HepG2 (cell line): Measurements from ENCODE around the gene CNTFR. TPM values are rescaled to one million over a fixed set of nuclear protein-coding genes. Genes with fewer than 3 reads are reported as not detected.

Source experiments
- AFF4 ChIP-seq: sonication (generic); formaldehyde crosslinking; IDR thresholded peaks from 2 replicates; pipeline ENCODE4 v1.4.0; 2020; ENCODE audit warnings: missing genetic modification reagents
- CCAR2 ChIP-seq: fragments of 200-400 bp; formaldehyde crosslinking; optimal IDR thresholded peaks from 2 replicates; pipeline ENCODE3; 2018; ENCODE audit warnings: low read depth, mild to moderate bottlenecking, low read length, moderate library complexity
- DNMT1 ChIP-seq: sonication (generic); formaldehyde crosslinking; IDR thresholded peaks from 2 replicates; pipeline ENCODE4 v1.5.1; 2020; ENCODE audit warnings: mild to moderate bottlenecking, missing genetic modification reagents
- FOXA3 ChIP-seq: IDR thresholded peaks from 2 replicates; pipeline ENCODE4 v1.6.1; 2016; ENCODE audit warnings: missing genetic modification reagents, missing compliant biosample characterization
- FOXO4 ChIP-seq: sonication (generic); formaldehyde crosslinking; conservative IDR thresholded peaks from 2 replicates; pipeline ENCODE4 v1.8.1; 2023; ENCODE audit warnings: missing genetic modification reagents
- HNRNPUL1 ChIP-seq: fragments of 200-400 bp; formaldehyde crosslinking; IDR thresholded peaks from 2 replicates; pipeline ENCODE4 v1.6.1; 2017; ENCODE audit warnings: low read depth, mild to moderate bottlenecking, low read length, moderate library complexity
- PHF21A ChIP-seq: sonication (generic); formaldehyde crosslinking; IDR thresholded peaks from 2 replicates; pipeline ENCODE4 v1.5.0; 2020; ENCODE audit warnings: mild to moderate bottlenecking, missing genetic modification reagents
- RBFOX2 ChIP-seq: fragments of 200-400 bp; formaldehyde crosslinking; IDR thresholded peaks from 2 replicates; pipeline ENCODE4 v1.6.1; 2017; ENCODE audit warnings: low read depth, mild to moderate bottlenecking, low read length
- RELA ChIP-seq: sonication (generic); formaldehyde crosslinking; IDR thresholded peaks from 2 replicates; pipeline ENCODE4 v1.4.0; 2020; ENCODE audit warnings: missing genetic modification reagents
- TCF7 ChIP-seq: sonication (generic); IDR thresholded peaks from 2 replicates; pipeline ENCODE4 v1.6.1; 2016; ENCODE audit warnings: antibody characterized with exemption, low read depth
- ZBTB42 ChIP-seq: sonication (generic); formaldehyde crosslinking; IDR thresholded peaks from 2 replicates; pipeline ENCODE4 v1.5.0; 2020; ENCODE audit warnings: mild to moderate bottlenecking, missing genetic modification reagents
- ZFP91 ChIP-seq: sonication (generic); formaldehyde crosslinking; IDR thresholded peaks from 2 replicates; pipeline ENCODE4 v1.9.0; 2022; ENCODE audit warnings: missing genetic modification reagents, mild to moderate bottlenecking, borderline replicate concordance
- ZNF234 ChIP-seq: sonication (generic); formaldehyde crosslinking; conservative IDR thresholded peaks from 2 replicates; pipeline ENCODE4 v1.5.1; 2020; ENCODE audit warnings: mild to moderate bottlenecking, missing genetic modification reagents
- ZNF280D ChIP-seq: sonication (generic); formaldehyde crosslinking; IDR thresholded peaks from 2 replicates; pipeline ENCODE4 v1.5.1; 2020; ENCODE audit warnings: mild to moderate bottlenecking, missing genetic modification reagents
- ZNF451 ChIP-seq: sonication (generic); formaldehyde crosslinking; IDR thresholded peaks from 2 replicates; pipeline ENCODE4 v1.5.0; 2020; ENCODE audit warnings: mild to moderate bottlenecking, missing genetic modification reagents
- ZNF503 ChIP-seq: sonication (generic); formaldehyde crosslinking; IDR thresholded peaks from 2 replicates; pipeline ENCODE4 v1.4.0; 2020; ENCODE audit warnings: missing genetic modification reagents
- ZNF878 ChIP-seq: sonication (generic); formaldehyde crosslinking; IDR thresholded peaks from 2 replicates; pipeline ENCODE4 v1.8.1; 2023; ENCODE audit warnings: mild to moderate bottlenecking, missing genetic modification reagents, moderate library complexity
- polyA plus RNA-seq, 8 experiments: library from polyadenylated mRNA; depleted of rRNA in 3 of 8; stranded (reverse) in 7 of 8; unstranded in 1 of 8; fragments of >200 nt; fragmentation: Illumina TruSeq in 4 of 8; extraction: Trizol in 4 of 8; gene quantifications; 2 replicates each; pipeline versions ENCODE4 v1.2.1 to v1.2.3, GENCODE V29; 2011 to 2016; ENCODE audit warnings: low read depth in 4 of 8, missing spikeins in 1 of 8, mixed read lengths in 1 of 8; ENCODE audit not compliant: insufficient read depth in 1 of 8
- total RNA-seq, 5 experiments: library from RNA; depleted of rRNA; stranded (reverse); fragments of >200 nt; fragmentation: Illumina TruSeq; extraction: Trizol; gene quantifications; 2 replicates each; pipeline ENCODE4 v1.2.3, GENCODE V29; 2016; ENCODE audit warnings: low read depth in 1 of 5

Gene CNTFR
- total and polyA plus RNA-seq, 2 of the 13 experiments (the other 11 are each of a cell fraction or from before 2014, with no cell fraction given) = not detected

GRCh38 chr9:34522971-34523797, 66.3 kb downstream of the CNTFR start, which contains the start of gene ENHO (continued):
- no peak; the same call in 1 of the 2 replicates for TF ChIP-seq ZFP91 (CRISPR knock-in tag)
- no peak for TF ChIP-seq ZNF878 (CRISPR knock-in tag)
- no peak for TF ChIP-seq PHF21A (CRISPR knock-in tag)
- TF ChIP-seq DNMT1 (CRISPR knock-in tag) = no peak
- no peak for TF ChIP-seq RBFOX2
- TF ChIP-seq CCAR2 = no peak
- no peak for TF ChIP-seq HNRNPUL1
- no peak for TF ChIP-seq RELA (CRISPR knock-in tag)
- no peak for TF ChIP-seq ZNF451
- TF ChIP-seq ZBTB42 (CRISPR knock-in tag) = no peak
- no peak for TF ChIP-seq ZNF503 (CRISPR knock-in tag)
- no peak for TF ChIP-seq ZNF280D (CRISPR knock-in tag)
- TF ChIP-seq FOXO4 (CRISPR knock-in tag) = no peak
- TF ChIP-seq ZNF234 (CRISPR knock-in tag) = no peak
- TF ChIP-seq FOXA3 = no peak
- TF ChIP-seq AFF4 (CRISPR knock-in tag) = no peak
- TF ChIP-seq TCF7 = no peak
